B cell (primary cell): ENCODE data around the gene BST1. TPM values are rescaled to one million over a fixed set of nuclear protein-coding genes. Genes with fewer than 3 reads are reported as not detected.
A peak's percentile ranks its signal among the peaks of the same experiment; 100 is the strongest.

Source experiments
- ATAC-seq: fragments of 200-7000 bp; cut with Tn5 transposase; one replicate; pipeline ENCODE4 v1.10.0; 2021; ENCODE audit warnings: low read depth, mild to moderate bottlenecking, moderate number of reproducible peaks, moderate library complexity
- CTCF ChIA-PET: fragments of 350-600 bp; sonication (Branson Sonifier 250); formaldehyde crosslinking; loops from one replicate; lab custom pipeline; 2021; ENCODE audit warnings: antibody characterized with exemption, inconsistent platforms; lab: Charles Lee
- POLR2A ChIA-PET: fragments of 350-600 bp; sonication (Branson Sonifier 250); formaldehyde crosslinking; loops from one replicate; lab custom pipeline; 2021; ENCODE audit warnings: antibody characterized with exemption; lab: Charles Lee
- DNase-seq: peaks from one replicate; pipeline ENCODE4 v3.0.0; 2013
- H2AFZ ChIP-seq: 2 replicates; pipeline ENCODE4 v1.6.1; 2012; ENCODE audit warnings: mild to moderate bottlenecking, low read depth, low read length; ENCODE audit not compliant: insufficient read depth, poor library complexity, severe bottlenecking
- H3K27ac ChIP-seq, 2 donors: 1 replicate in 1 of 2; 2 replicates in 1 of 2; pipeline ENCODE4 v1.5.1; 2012 to 2013; ENCODE audit warnings: low read length in 2 of 2, mild to moderate bottlenecking in 2 of 2, moderate library complexity in 1 of 2
- H3K27me3 ChIP-seq, 4 experiments: fragments of 200-600 bp in 1 of 4; sonication (generic) in 1 of 4; replicated peaks in 1 of 4; 1 replicate in 2 of 4; 2 replicates in 2 of 4; pipeline versions ENCODE4 v1.6.1 to v1.7.0; 2013 to 2016; ENCODE audit warnings: low read length in 3 of 4, mild to moderate bottlenecking in 2 of 4, mixed read lengths in 1 of 4, moderate library complexity in 1 of 4; ENCODE audit not compliant: insufficient read depth in 4 of 4, control insufficient read depth in 3 of 4; ENCODE audit errors: control extremely low read depth in 1 of 4
- H3K36me3 ChIP-seq, 2 experiments: replicated peaks in 1 of 2; 1 replicate in 1 of 2; 2 replicates in 1 of 2; pipeline versions ENCODE4 v1.6.1 to v1.7.1; 2013; ENCODE audit warnings: low read length in 1 of 2; ENCODE audit not compliant: insufficient read depth in 2 of 2, control insufficient read depth in 1 of 2; ENCODE audit errors: control extremely low read depth in 1 of 2, extremely low read depth in 1 of 2
- H3K4me1 ChIP-seq, 2 donors: fragments of 200-600 bp in 1 of 2; sonication (generic) in 1 of 2; 1 replicate in 1 of 2; 2 replicates in 1 of 2; pipeline versions ENCODE4 v1.5.1 to v1.6.1; 2013 to 2017; ENCODE audit warnings: low read length in 2 of 2; ENCODE audit not compliant: control insufficient read depth in 2 of 2, insufficient read depth in 2 of 2
- H3K4me2 ChIP-seq: replicated peaks from 2 replicates; pipeline ENCODE3; 2012; ENCODE audit warnings: mild to moderate bottlenecking, low read depth, low read length; ENCODE audit not compliant: poor library complexity, severe bottlenecking
- H3K4me3 ChIP-seq, 5 experiments: fragments of 200-600 bp in 1 of 5; sonication (generic) in 1 of 5; 1 replicate in 3 of 5; 2 replicates in 2 of 5; pipeline versions ENCODE4 v1.5.1 to v1.7.0; 2011 to 2016; ENCODE audit warnings: low read length in 4 of 5, mild to moderate bottlenecking in 4 of 5, low read depth in 2 of 5, control low read depth in 1 of 5, moderate library complexity in 1 of 5; ENCODE audit not compliant: insufficient read depth in 1 of 5; ENCODE audit errors: control extremely low read depth in 1 of 5, extremely low read depth in 1 of 5
- H3K79me2 ChIP-seq: fragments of 200-600 bp; sonication (generic); one replicate; pipeline ENCODE4 v1.6.0; 2016; ENCODE audit warnings: low read length; ENCODE audit not compliant: control insufficient read depth, insufficient read depth
- H3K9ac ChIP-seq: fragments of 200-600 bp; sonication (generic); 2 replicates; pipeline ENCODE4 v1.6.1; 2017; ENCODE audit warnings: mild to moderate bottlenecking, low read length, moderate library complexity
- H3K9me3 ChIP-seq, 3 donors: one replicate each; pipeline versions ENCODE4 v1.6.1 to v1.7.1; 2013; ENCODE audit warnings: low read length in 2 of 3; ENCODE audit not compliant: control insufficient read depth in 2 of 3, insufficient read depth in 1 of 3; ENCODE audit errors: control extremely low read depth in 1 of 3
- H4K20me1 ChIP-seq: 2 replicates; pipeline ENCODE4 v1.6.0; 2012; ENCODE audit warnings: mild to moderate bottlenecking, low read length; ENCODE audit not compliant: insufficient read depth, control insufficient read depth, poor library complexity, severe bottlenecking
- H3K27ac Mint-ChIP-seq: one replicate; pipeline ENCODE4 v1.8.0; 2021; ENCODE audit warnings: mixed read lengths
- H3K27me3 Mint-ChIP-seq: one replicate; pipeline ENCODE4 v1.8.0; 2021; ENCODE audit warnings: mixed read lengths
- H3K4me1 Mint-ChIP-seq: one replicate; pipeline ENCODE4 v1.8.0; 2021; ENCODE audit warnings: mixed read lengths
- H3K4me3 Mint-ChIP-seq: one replicate; pipeline ENCODE4 v1.8.0; 2021; ENCODE audit warnings: mixed read lengths
- H3K9me3 Mint-ChIP-seq: one replicate; pipeline ENCODE4 v1.8.0; 2022; ENCODE audit warnings: mixed read lengths; ENCODE audit not compliant: insufficient read depth
- EZH2 ChIP-seq: IDR thresholded peaks from 2 replicates; pipeline ENCODE4 v1.6.1; 2012; ENCODE audit warnings: borderline replicate concordance, low read depth, mild to moderate bottlenecking, moderate library complexity, low read length; ENCODE audit not compliant: insufficient read depth, poor library complexity, severe bottlenecking
- WGBS: methylation state at CpG from one replicate; pipeline ENCODE4 v1.1.5; 2013; ENCODE audit warnings: missing lambda C conversion rate; ENCODE audit not compliant: insufficient coverage; 5-methylcytosine and 5-hydroxymethylcytosine counted together
- intact Hi-C: fragments of 100-400 bp; cut with micrococcal nuclease; formaldehyde crosslinking; loops from one replicate; pipeline ENCODE4 v1.10.0; 2022
- polyA plus RNA-seq: library from polyadenylated mRNA; depleted of rRNA; stranded (reverse); fragments of >200 nt; gene quantifications from 2 replicates; pipeline ENCODE4 v1.2.3, GENCODE V29; 2012
- total RNA-seq, 2 donors: library from RNA; stranded (reverse); fragments of 120-200 nt in 1 of 2; gene quantifications; 1 replicate in 1 of 2; 2 replicates in 1 of 2; pipeline versions ENCODE4 v1.2.3 to v1.2.4, GENCODE V29; 2013 to 2022
- TF ChIP-seq, protein P1 (sequence below): fragments of 200-600 bp; IDR thresholded peaks from one replicate; pipeline ENCODE4 v1.8.0; 2022; ENCODE audit warnings: antibody characterized with exemption, mild to moderate bottlenecking

BST1 gene
- total and polyA plus RNA-seq, 2 donors (not counting 1 experiment from before 2014, with no cell fraction given), result 0.32 to 1.00 TPM

GRCh38 chr4:15781427-15782095 lies 78.7 kb downstream of the BST1 start:
- H4K20me1 ChIP-seq, result no peaks in the 10 kb centered on the region
- H2AFZ ChIP-seq, result no peak overlapping the region
- H3K79me2 ChIP-seq, result peaks cover 29% of the 10 kb centered on the region
- H3K36me3 ChIP-seq, result peaks cover 0 to 5% of the 10 kb centered on the region in 2 experiments
- POLR2A ChIA-PET, result no interaction called here
- peaks cover 0 to 9% (median 0%) of the 10 kb centered on the region in 3 donors for H3K9me3 ChIP-seq
- H3K27ac ChIP-seq, result no peak overlapping the region
- Mint-ChIP-seq H3K27me3 (no peaks in the 10 kb centered on the region), H3K9me3 (peaks cover 10% of the 10 kb centered on the region), H3K4me1 (peaks cover 79% of the 10 kb centered on the region), H3K4me3 (peak overlapping the region; percentile 52), H3K27ac (peak overlapping the region; percentile 34)
- H3K4me1 ChIP-seq, result peaks cover 69 to 75% of the 10 kb centered on the region in 2 donors
- CTCF ChIA-PET, result interaction anchor here (1.7 kb wide), 1 partner anchor 25 kb away, joined by 8 read pairs; no protein-coding TSS in a partner anchor
- peak overlapping the region; percentile 35 for H3K4me2 ChIP-seq
- ATAC-seq, result no peak
- no peak overlapping the region for H3K9ac ChIP-seq
- 51% methylated on average over 5 of the region's 6 CpGs for WGBS
- TF ChIP-seq, protein P1, sequence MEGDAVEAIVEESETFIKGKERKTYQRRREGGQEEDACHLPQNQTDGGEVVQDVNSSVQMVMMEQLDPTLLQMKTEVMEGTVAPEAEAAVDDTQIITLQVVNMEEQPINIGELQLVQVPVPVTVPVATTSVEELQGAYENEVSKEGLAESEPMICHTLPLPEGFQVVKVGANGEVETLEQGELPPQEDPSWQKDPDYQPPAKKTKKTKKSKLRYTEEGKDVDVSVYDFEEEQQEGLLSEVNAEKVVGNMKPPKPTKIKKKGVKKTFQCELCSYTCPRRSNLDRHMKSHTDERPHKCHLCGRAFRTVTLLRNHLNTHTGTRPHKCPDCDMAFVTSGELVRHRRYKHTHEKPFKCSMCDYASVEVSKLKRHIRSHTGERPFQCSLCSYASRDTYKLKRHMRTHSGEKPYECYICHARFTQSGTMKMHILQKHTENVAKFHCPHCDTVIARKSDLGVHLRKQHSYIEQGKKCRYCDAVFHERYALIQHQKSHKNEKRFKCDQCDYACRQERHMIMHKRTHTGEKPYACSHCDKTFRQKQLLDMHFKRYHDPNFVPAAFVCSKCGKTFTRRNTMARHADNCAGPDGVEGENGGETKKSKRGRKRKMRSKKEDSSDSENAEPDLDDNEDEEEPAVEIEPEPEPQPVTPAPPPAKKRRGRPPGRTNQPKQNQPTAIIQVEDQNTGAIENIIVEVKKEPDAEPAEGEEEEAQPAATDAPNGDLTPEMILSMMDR, result no peak
- no peak for TF ChIP-seq EZH2
- DNase-seq, result peak; percentile 22
- no peaks in the 10 kb centered on the region for H3K27me3 ChIP-seq
- intact Hi-C loops, result no loop called here
- no peak overlapping the region for H3K4me3 ChIP-seq

Other genes with a start within 250 kb of the BST1 start
- not detected in 2 replicates for gene CC2D2A, start 233.2 kb upstream of the BST1 start, total RNA-seq
- 0.07 TPM in 1 of 2 replicates, not detected in the other for gene CC2D2A, start 233.2 kb upstream of the BST1 start, polyA plus RNA-seq
- 41.0 and 41.9 TPM in 2 replicates for gene FBXL5, start 47.7 kb upstream of the BST1 start, total RNA-seq
- 21.2 and 28.6 TPM in 2 replicates for gene FBXL5, start 47.7 kb upstream of the BST1 start, polyA plus RNA-seq
- gene FAM200B, start 21.2 kb upstream of the BST1 start, total RNA-seq, result 11.0 and 12.1 TPM in 2 replicates
- gene FAM200B, start 21.2 kb upstream of the BST1 start, polyA plus RNA-seq, result 10.3 and 13.7 TPM in 2 replicates
- 7.8 and 10.1 TPM in 2 replicates for gene CD38, start 75.3 kb downstream of the BST1 start, total RNA-seq
- 12.9 and 22.2 TPM in 2 replicates for gene CD38, start 75.3 kb downstream of the BST1 start, polyA plus RNA-seq
- not detected in 2 replicates for gene FGFBP1, start 235.7 kb downstream of the BST1 start, total RNA-seq
- gene FGFBP1, start 235.7 kb downstream of the BST1 start, polyA plus RNA-seq, result not detected in 2 replicates